ENCODE data around the gene DNAJB6.
A peak's percentile ranks its signal among the peaks of the same experiment; 100 is the strongest.

GRCh38 chr7:157336383-157337315 lies at the start of gene DNAJB6:
- TF ChIP-seq POLR2AphosphoS5 (IDR thresholded peaks at IDR 0.05; ENCODE audit: insufficient read depth, low read depth, low read length) = peak; percentile 56
- peak; percentile 67 for TF ChIP-seq POLR2A (IDR thresholded peaks at IDR 0.05; ENCODE audit: low read depth, low read length)
- TF ChIP-seq EZH2 (IDR thresholded peaks at IDR 0.05; ENCODE audit: borderline replicate concordance, low read depth, low read length, severe bottlenecking) = no peak
- TF ChIP-seq, protein P1, sequence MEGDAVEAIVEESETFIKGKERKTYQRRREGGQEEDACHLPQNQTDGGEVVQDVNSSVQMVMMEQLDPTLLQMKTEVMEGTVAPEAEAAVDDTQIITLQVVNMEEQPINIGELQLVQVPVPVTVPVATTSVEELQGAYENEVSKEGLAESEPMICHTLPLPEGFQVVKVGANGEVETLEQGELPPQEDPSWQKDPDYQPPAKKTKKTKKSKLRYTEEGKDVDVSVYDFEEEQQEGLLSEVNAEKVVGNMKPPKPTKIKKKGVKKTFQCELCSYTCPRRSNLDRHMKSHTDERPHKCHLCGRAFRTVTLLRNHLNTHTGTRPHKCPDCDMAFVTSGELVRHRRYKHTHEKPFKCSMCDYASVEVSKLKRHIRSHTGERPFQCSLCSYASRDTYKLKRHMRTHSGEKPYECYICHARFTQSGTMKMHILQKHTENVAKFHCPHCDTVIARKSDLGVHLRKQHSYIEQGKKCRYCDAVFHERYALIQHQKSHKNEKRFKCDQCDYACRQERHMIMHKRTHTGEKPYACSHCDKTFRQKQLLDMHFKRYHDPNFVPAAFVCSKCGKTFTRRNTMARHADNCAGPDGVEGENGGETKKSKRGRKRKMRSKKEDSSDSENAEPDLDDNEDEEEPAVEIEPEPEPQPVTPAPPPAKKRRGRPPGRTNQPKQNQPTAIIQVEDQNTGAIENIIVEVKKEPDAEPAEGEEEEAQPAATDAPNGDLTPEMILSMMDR (IDR thresholded peaks at IDR 0.05; ENCODE audit: extremely low read depth in 1 of 2, insufficient read depth in 1 of 2, low read depth in 1 of 2, low read length in 2 of 2) = no peak
- TF ChIP-seq JUN (IDR thresholded peaks at IDR 0.05; ENCODE audit: borderline replicate concordance, insufficient read depth, insufficient read length, low read depth) = no peak
- no peak for TF ChIP-seq MYC (IDR thresholded peaks at IDR 0.05; ENCODE audit: low read depth, low read length)
